Measurements from ENCODE around the gene ERG. TPM values are rescaled to one million over a fixed set of nuclear protein-coding genes. Genes with fewer than 3 reads are reported as not detected.

The ERG gene
- total RNA-seq, 1 donor from 2014 or later = 118 TPM

- DNase-seq (ENCODE audit: extremely low read depth, low read depth, low spot score) = no peak
Measured at GRCh38 chr21:38400195-38400919, 97.9 kb downstream of the ERG start.

GRCh38 chr21:38399103-38399502 lies 99.2 kb downstream of the ERG start:
- DNase-seq (ENCODE audit: extremely low read depth, low read depth, low spot score) = no peak

- DNase-seq (ENCODE audit: extremely low read depth, low read depth, low spot score) = no peak
Measured at GRCh38 chr21:38396325-38396724, 102.0 kb downstream of the ERG start.

- no peak for DNase-seq (ENCODE audit: extremely low read depth, low read depth, low spot score)
Measured at GRCh38 chr21:38395581-38395980, 102.7 kb downstream of the ERG start.

GRCh38 chr21:38392661-38393060 lies 105.6 kb downstream of the ERG start:
- DNase-seq (ENCODE audit: extremely low read depth, low read depth, low spot score) = no peak

GRCh38 chr21:38389896-38390295 lies 108.4 kb downstream of the ERG start:
- DNase-seq (ENCODE audit: extremely low read depth, low read depth, low spot score) = no peak

GRCh38 chr21:38389354-38389676 lies 109.0 kb downstream of the ERG start:
- no peak for DNase-seq (ENCODE audit: extremely low read depth, low read depth, low spot score)

GRCh38 chr21:38388647-38389353 lies 109.5 kb downstream of the ERG start:
- no peak for DNase-seq (ENCODE audit: extremely low read depth, low read depth, low spot score)

GRCh38 chr21:38388203-38388602 lies 110.1 kb downstream of the ERG start:
- no peak for DNase-seq (ENCODE audit: extremely low read depth, low read depth, low spot score)

- DNase-seq (ENCODE audit: extremely low read depth, low read depth, low spot score) = no peak
Measured at GRCh38 chr21:38386967-38387366, 111.3 kb downstream of the ERG start.

- DNase-seq (ENCODE audit: extremely low read depth, low read depth, low spot score) = no peak
Measured at GRCh38 chr21:38385427-38386175, 112.7 kb downstream of the ERG start.

- DNase-seq (ENCODE audit: extremely low read depth, low read depth, low spot score) = no peak
Measured at GRCh38 chr21:38384675-38385426, 113.4 kb downstream of the ERG start.

GRCh38 chr21:38384238-38384560 lies 114.1 kb downstream of the ERG start:
- DNase-seq (ENCODE audit: extremely low read depth, low read depth, low spot score) = no peak

GRCh38 chr21:38383411-38384237 lies 114.7 kb downstream of the ERG start:
- no peak for DNase-seq (ENCODE audit: extremely low read depth, low read depth, low spot score)

GRCh38 chr21:38380481-38381137 lies 117.7 kb downstream of the ERG start:
- no peak for DNase-seq (ENCODE audit: extremely low read depth, low read depth, low spot score)

GRCh38 chr21:38379147-38379546 lies 119.1 kb downstream of the ERG start:
- no peak for DNase-seq (ENCODE audit: extremely low read depth, low read depth, low spot score)

- no peak for DNase-seq (ENCODE audit: extremely low read depth, low read depth, low spot score)
Measured at GRCh38 chr21:38377165-38378088, 120.8 kb downstream of the ERG start.

- DNase-seq (ENCODE audit: extremely low read depth, low read depth, low spot score) = no peak
Measured at GRCh38 chr21:38376693-38377092, 121.6 kb downstream of the ERG start.

GRCh38 chr21:38376235-38376634 lies 122.0 kb downstream of the ERG start:
- no peak for DNase-seq (ENCODE audit: extremely low read depth, low read depth, low spot score)
